Smooth muscle cell (in vitro differentiated cells): ENCODE results near the gene PPP1R17. TPM values are rescaled to one million over a fixed set of nuclear protein-coding genes. Genes with fewer than 3 reads are reported as not detected.

ENCODE experiments used
- DNase-seq: peaks from one replicate; lab custom pipeline; 2025; ENCODE audit not compliant: unreplicated experiment; lab: John Stamatoyannopoulos, UW
- H2AFZ ChIP-seq: fragments of 200-600 bp; sonication (generic); 2 replicates; pipeline ENCODE4 v1.6.0; 2016; ENCODE audit warnings: antibody characterized with exemption, low read depth, mild to moderate bottlenecking
- H3F3A ChIP-seq: fragments of 200-600 bp; sonication (generic); 2 replicates; pipeline ENCODE4 v1.6.0; 2017; ENCODE audit warnings: antibody characterized with exemption, low read depth
- H3K27ac ChIP-seq: fragments of 200-600 bp; sonication (generic); 2 replicates; pipeline ENCODE4 v1.5.1; 2016; ENCODE audit warnings: low read depth, mild to moderate bottlenecking
- H3K27me3 ChIP-seq: fragments of 200-600 bp; sonication (generic); 2 replicates; pipeline ENCODE4 v1.6.1; 2016; ENCODE audit warnings: low read depth, mild to moderate bottlenecking
- H3K36me3 ChIP-seq: fragments of 200-600 bp; sonication (generic); 2 replicates; pipeline ENCODE4 v1.5.1; 2016; ENCODE audit warnings: low read depth
- H3K4me1 ChIP-seq: fragments of 200-600 bp; sonication (generic); 2 replicates; pipeline ENCODE4 v1.5.1; 2016; ENCODE audit warnings: low read depth
- H3K4me2 ChIP-seq: fragments of 200-600 bp; sonication (generic); 2 replicates; pipeline ENCODE4 v1.6.0; 2016; ENCODE audit warnings: mild to moderate bottlenecking
- H3K4me3 ChIP-seq: fragments of 200-600 bp; sonication (generic); 2 replicates; pipeline ENCODE4 v1.5.1; 2016; ENCODE audit warnings: mild to moderate bottlenecking
- H3K79me2 ChIP-seq: fragments of 200-600 bp; sonication (generic); 2 replicates; pipeline ENCODE4 v1.6.0; 2016; ENCODE audit warnings: low read depth, mild to moderate bottlenecking
- H3K9ac ChIP-seq: fragments of 200-600 bp; sonication (generic); 2 replicates; pipeline ENCODE4 v1.6.0; 2016; ENCODE audit warnings: low read depth
- H3K9me3 ChIP-seq: fragments of 200-600 bp; sonication (generic); replicated peaks from 2 replicates; pipeline ENCODE4 v1.5.1; 2016; ENCODE audit warnings: low read depth
- H4K20me1 ChIP-seq: fragments of 200-600 bp; sonication (generic); 2 replicates; pipeline ENCODE4 v1.6.0; 2016; ENCODE audit warnings: low read depth
- WGBS: methylation state at CpG from one replicate; pipeline ENCODE4 v1.1.7; 2016; ENCODE audit warnings: low lambda C conversion rate; 5-methylcytosine and 5-hydroxymethylcytosine counted together
- polyA plus RNA-seq: library from polyadenylated mRNA; unstranded; fragments of >200 nt; fragmentation: Nextera tagmentation; extraction: Ambion mirVana; gene quantifications from 2 replicates; pipeline ENCODE4 v1.2.1, GENCODE V29; 2016
- total RNA-seq: library from RNA; depleted of rRNA; stranded (reverse); fragments of >200 nt; gene quantifications from 2 replicates; pipeline ENCODE4 v1.2.3, GENCODE V29; 2014
- TF ChIP-seq, protein P1 (sequence below): fragments of 200-600 bp; sonication (generic); IDR thresholded peaks from 2 replicates; pipeline ENCODE4 v1.5.1; 2017; ENCODE audit warnings: borderline replicate concordance, mild to moderate bottlenecking, antibody characterized with exemption; ENCODE audit not compliant: insufficient read depth, poor library complexity, severe bottlenecking

The PPP1R17 gene
- total and polyA plus RNA-seq, 2 experiments from 2014 or later, result not detected

DNA sequence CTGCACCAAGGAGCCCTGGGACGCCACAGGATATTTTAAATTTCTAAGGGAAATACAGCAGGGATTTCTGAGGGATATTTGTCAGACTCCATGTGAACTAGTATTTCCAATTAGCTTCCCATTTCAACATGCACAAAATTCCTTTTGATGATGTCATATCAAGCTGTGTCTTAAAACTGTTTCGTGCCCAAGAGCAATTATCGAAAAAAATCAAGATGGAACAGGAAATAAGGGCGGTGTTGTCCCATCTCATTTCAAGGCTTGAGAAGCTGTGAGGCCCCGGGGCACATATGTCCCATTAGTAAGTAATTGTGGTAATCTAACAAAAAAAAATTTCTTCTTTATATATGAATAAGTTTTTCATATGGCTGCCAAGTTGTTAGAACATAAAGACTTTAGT lies 47.4 kb downstream of the PPP1R17 start:
- H4K20me1 ChIP-seq, result no peaks in the 10 kb centered on the region
- H2AFZ ChIP-seq, result no peak overlapping the region
- WGBS, result 67% methylated on average over 5 of the region's 5 CpGs
- H3F3A ChIP-seq, result no peaks in the 10 kb centered on the region
- H3K79me2 ChIP-seq, result no peaks in the 10 kb centered on the region
- TF ChIP-seq, protein P1, sequence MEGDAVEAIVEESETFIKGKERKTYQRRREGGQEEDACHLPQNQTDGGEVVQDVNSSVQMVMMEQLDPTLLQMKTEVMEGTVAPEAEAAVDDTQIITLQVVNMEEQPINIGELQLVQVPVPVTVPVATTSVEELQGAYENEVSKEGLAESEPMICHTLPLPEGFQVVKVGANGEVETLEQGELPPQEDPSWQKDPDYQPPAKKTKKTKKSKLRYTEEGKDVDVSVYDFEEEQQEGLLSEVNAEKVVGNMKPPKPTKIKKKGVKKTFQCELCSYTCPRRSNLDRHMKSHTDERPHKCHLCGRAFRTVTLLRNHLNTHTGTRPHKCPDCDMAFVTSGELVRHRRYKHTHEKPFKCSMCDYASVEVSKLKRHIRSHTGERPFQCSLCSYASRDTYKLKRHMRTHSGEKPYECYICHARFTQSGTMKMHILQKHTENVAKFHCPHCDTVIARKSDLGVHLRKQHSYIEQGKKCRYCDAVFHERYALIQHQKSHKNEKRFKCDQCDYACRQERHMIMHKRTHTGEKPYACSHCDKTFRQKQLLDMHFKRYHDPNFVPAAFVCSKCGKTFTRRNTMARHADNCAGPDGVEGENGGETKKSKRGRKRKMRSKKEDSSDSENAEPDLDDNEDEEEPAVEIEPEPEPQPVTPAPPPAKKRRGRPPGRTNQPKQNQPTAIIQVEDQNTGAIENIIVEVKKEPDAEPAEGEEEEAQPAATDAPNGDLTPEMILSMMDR, result no peak
- no peaks in the 10 kb centered on the region for H3K4me1 ChIP-seq
- no peak overlapping the region for H3K4me3 ChIP-seq
- no peaks in the 10 kb centered on the region for H3K36me3 ChIP-seq
- H3K9me3 ChIP-seq, result no peaks in the 10 kb centered on the region
- no peak for DNase-seq
- H3K4me2 ChIP-seq, result no peak overlapping the region
- no peak overlapping the region for H3K9ac ChIP-seq
- no peak overlapping the region for H3K27ac ChIP-seq
- no peaks in the 10 kb centered on the region for H3K27me3 ChIP-seq

DNA sequence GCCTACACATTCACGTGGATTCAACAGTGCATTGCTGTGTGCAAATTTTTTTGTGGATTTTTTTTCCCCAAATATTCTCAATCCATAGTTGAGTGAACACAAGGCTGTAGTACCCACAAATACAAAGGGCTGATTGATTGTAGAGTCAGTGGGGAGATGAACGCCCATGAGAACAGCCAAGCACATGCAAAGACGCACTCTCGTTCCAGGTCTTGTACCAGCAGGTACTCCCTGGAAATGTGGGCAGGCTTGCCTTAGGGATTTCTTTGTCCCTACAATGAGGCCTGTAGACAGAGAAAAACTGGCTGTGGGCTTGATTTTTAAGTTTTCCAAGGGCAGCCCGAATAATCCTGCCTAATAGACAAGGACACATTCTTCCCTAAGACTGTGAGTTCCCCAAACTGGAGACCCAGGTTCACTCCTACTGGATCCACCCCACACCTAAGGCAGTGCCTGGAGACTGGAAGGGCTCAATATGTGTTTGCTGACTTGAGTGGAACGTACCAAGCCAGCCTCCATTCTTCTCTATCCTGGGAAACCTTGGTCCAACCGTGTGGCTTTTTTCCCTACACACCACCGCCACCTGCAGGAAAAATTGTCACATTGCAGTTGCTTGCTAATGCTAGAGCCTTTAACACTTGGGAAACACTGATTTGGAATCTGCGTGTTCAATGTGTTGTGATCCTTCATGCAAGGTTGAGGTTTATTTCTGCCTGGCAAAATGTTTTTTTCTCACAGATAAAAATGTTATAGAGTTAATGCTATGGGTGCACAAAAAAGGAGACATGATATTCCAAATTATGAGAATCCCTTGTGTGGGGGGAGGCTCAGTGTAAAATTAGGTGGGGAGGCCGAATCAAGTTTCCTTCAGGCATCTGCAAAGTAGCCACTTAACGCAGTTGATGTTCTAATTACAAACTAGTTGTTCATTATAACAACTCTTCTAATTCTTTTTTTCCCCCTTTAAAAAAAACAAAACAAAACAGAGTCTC lies 49.3 kb downstream of the PPP1R17 start:
- H3K4me1 ChIP-seq, result no peaks in the 10 kb centered on the region
- no peak overlapping the region for H3K9ac ChIP-seq

DNA sequence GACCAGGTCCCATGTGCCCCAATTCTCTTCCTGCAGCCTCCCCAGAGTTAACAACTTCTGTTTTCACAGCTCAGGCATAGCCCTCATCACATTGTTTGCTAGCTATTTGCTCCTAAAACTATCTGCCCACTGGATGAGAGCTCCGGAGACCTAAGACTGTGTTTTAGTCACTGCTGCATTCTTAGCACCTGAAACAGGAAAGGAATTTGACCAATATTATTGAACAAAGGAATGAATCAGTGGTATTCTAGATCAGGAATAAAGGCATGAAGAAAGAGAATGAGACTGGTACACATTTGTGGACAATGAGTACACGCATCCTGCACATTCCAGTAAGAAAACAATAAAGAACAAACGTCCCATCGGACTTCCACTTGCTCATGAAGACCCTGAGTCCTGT lies 54.8 kb downstream of the PPP1R17 start:
- Histone ChIP-seq H3F3A (no peaks in the 10 kb centered on the region), H3K4me1 (no peaks in the 10 kb centered on the region), H3K4me3 (no peak overlapping the region), H2AFZ (no peak overlapping the region), H3K36me3 (no peaks in the 10 kb centered on the region), H3K79me2 (no peaks in the 10 kb centered on the region), H3K4me2 (no peak overlapping the region), H4K20me1 (no peaks in the 10 kb centered on the region), H3K9ac (no peak overlapping the region), H3K27me3 (peaks cover 27% of the 10 kb centered on the region), H3K9me3 (no peaks in the 10 kb centered on the region), H3K27ac (no peak overlapping the region)
- DNase-seq, result no peak
- 80% methylated on average over 4 of the region's 4 CpGs for WGBS
- TF ChIP-seq, protein P1, result no peak

More for the DNA sequence above, 49.3 kb downstream of the PPP1R17 start:
- no peaks in the 10 kb centered on the region for H4K20me1 ChIP-seq
- no peaks in the 10 kb centered on the region for H3K79me2 ChIP-seq
- TF ChIP-seq, protein P1, result peak; percentile 91
- 56% methylated on average over 11 of the region's 11 CpGs for WGBS
- H3K27me3 ChIP-seq, result peaks cover 2% of the 10 kb centered on the region
- H2AFZ ChIP-seq, result no peak overlapping the region
- H3K36me3 ChIP-seq, result no peaks in the 10 kb centered on the region
- no peak overlapping the region for H3K4me2 ChIP-seq
- peak; percentile 6 for DNase-seq
- no peak overlapping the region for H3K4me3 ChIP-seq
- H3K27ac ChIP-seq, result no peak overlapping the region
- H3F3A ChIP-seq, result no peaks in the 10 kb centered on the region
- no peaks in the 10 kb centered on the region for H3K9me3 ChIP-seq
